Measurements from ENCODE around the gene DNAAF9.

DNA sequence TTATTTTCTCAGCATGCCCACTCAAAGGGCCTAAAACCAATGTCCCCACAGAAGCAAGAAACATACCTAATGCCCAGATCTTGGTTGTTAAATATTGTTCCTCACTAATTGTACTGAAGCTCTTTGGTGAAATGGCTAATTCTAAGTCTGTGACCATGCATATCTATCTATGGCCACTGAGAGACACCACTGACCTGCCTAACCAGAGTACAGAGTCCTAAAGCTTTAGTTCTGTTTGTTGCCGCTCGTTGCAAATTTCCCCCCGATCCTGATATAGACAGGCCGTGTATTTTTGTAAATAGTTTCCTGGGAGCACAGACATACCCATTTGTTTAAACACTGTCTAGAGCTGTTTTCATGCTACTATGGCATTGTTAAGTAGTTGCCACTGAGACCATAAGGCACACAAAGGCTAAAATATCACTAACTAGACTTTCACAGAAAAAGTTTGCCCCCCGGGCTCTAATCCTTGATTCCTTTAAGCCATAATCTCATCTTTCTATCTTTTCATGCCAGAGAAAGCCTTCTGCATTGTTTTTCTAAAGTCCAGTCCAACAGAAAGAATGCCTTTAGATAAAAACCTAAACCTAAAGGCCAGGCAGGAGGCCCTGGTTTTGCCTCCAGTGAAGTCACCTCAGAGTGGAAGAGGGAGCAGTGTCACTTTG is 48.7 kb downstream of the DNAAF9 start:
- TF ChIP-seq, protein P1, sequence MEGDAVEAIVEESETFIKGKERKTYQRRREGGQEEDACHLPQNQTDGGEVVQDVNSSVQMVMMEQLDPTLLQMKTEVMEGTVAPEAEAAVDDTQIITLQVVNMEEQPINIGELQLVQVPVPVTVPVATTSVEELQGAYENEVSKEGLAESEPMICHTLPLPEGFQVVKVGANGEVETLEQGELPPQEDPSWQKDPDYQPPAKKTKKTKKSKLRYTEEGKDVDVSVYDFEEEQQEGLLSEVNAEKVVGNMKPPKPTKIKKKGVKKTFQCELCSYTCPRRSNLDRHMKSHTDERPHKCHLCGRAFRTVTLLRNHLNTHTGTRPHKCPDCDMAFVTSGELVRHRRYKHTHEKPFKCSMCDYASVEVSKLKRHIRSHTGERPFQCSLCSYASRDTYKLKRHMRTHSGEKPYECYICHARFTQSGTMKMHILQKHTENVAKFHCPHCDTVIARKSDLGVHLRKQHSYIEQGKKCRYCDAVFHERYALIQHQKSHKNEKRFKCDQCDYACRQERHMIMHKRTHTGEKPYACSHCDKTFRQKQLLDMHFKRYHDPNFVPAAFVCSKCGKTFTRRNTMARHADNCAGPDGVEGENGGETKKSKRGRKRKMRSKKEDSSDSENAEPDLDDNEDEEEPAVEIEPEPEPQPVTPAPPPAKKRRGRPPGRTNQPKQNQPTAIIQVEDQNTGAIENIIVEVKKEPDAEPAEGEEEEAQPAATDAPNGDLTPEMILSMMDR (IDR thresholded peaks at IDR 0.05): no peak
- no peak for TF ChIP-seq POLR2A (IDR thresholded peaks at IDR 0.05)

Data from esophagus squamous epithelium (tissue), 4 donors.